HG02840 (cell line): Measurements from ENCODE around the gene HELZ.
"Not testable (repeated sequence)": the region's sequence is repeated elsewhere in the genome, so short reads cannot be mapped to it uniquely, and the experiment has no call there.

ENCODE experiments used
- ATAC-seq: cut with Tn5 transposase; IDR thresholded peaks from one replicate; pipeline ENCODE4 v1.9.1; 2021; ENCODE audit warnings: mild to moderate bottlenecking, moderate library complexity, moderate number of reproducible peaks; ENCODE audit not compliant: unreplicated experiment, low FRiP score

Gene HELZ

GRCh38 chr17:67041941-67042899 is 202.8 kb downstream of the HELZ start:
- ATAC-seq, result no peak

GRCh38 chr17:67041531-67041930 is 203.5 kb downstream of the HELZ start:
- ATAC-seq, result no peak

- not testable (repeated sequence) for ATAC-seq
Observed at GRCh38 chr17:67041119-67041518, 203.9 kb downstream of the HELZ start.

- no peak for ATAC-seq
Observed at GRCh38 chr17:67040652-67041051, 204.3 kb downstream of the HELZ start.

- ATAC-seq, result no peak
Observed at GRCh38 chr17:67038861-67039365, 206.1 kb downstream of the HELZ start.

GRCh38 chr17:67035131-67036083 is 209.6 kb downstream of the HELZ start:
- ATAC-seq, result peak; percentile 71

- no peak for ATAC-seq
Observed at GRCh38 chr17:67033613-67034012, 211.4 kb downstream of the HELZ start.

GRCh38 chr17:67032985-67033384 is 212.0 kb downstream of the HELZ start:
- ATAC-seq, result no peak

GRCh38 chr17:67032382-67032781 is 212.6 kb downstream of the HELZ start:
- no peak for ATAC-seq

GRCh38 chr17:67030641-67031040 is 214.4 kb downstream of the HELZ start:
- no peak for ATAC-seq

- no peak for ATAC-seq
Observed at GRCh38 chr17:67027031-67027628, 217.9 kb downstream of the HELZ start.

- no peak for ATAC-seq
Observed at GRCh38 chr17:67026341-67026740, 218.7 kb downstream of the HELZ start.

- no peak for ATAC-seq
Observed at GRCh38 chr17:67025216-67025792, 219.7 kb downstream of the HELZ start.

- ATAC-seq, result no peak
Observed at GRCh38 chr17:67024736-67025135, 220.3 kb downstream of the HELZ start.

- no peak for ATAC-seq
Observed at GRCh38 chr17:67022451-67022810, 222.6 kb downstream of the HELZ start.

GRCh38 chr17:67021743-67022450 is 223.1 kb downstream of the HELZ start:
- ATAC-seq, result no peak

GRCh38 chr17:67021196-67021595 is 223.8 kb downstream of the HELZ start:
- ATAC-seq, result no peak
